Psoas muscle (tissue), 8 donors: ENCODE results near the gene NCS1. TPM values are rescaled to one million over a fixed set of nuclear protein-coding genes. Genes with fewer than 3 reads are reported as not detected.

ENCODE experiments used
- ATAC-seq, 4 donors: fragments of 200-7000 bp; cut with Tn5 transposase; one replicate each; pipeline ENCODE4 v1.9.1; 2020; ENCODE audit warnings: moderate library complexity in 3 of 4, mild to moderate bottlenecking in 2 of 4
- DNase-seq, 2 donors: peaks; one replicate each; pipeline ENCODE4 v3.0.0-alpha.2; 2020
- H3K27ac ChIP-seq: fragments of 200-600 bp; one replicate; pipeline ENCODE4 v1.8.0; 2022
- H3K27me3 ChIP-seq, 3 donors: fragments of 200-600 bp in 1 of 3; one replicate each; pipeline versions ENCODE4 v1.6.1 to v1.8.0; 2013 to 2022; ENCODE audit warnings: low read length in 2 of 3, mild to moderate bottlenecking in 2 of 3, moderate library complexity in 1 of 3; ENCODE audit not compliant: insufficient read depth in 3 of 3
- H3K36me3 ChIP-seq, 2 donors: fragments of 200-600 bp in 1 of 2; one replicate each; pipeline versions ENCODE4 v1.6.1 to v1.8.0; 2013 to 2022; ENCODE audit warnings: low read depth in 1 of 2, mild to moderate bottlenecking in 1 of 2, moderate library complexity in 1 of 2; ENCODE audit not compliant: insufficient read depth in 1 of 2
- H3K4me1 ChIP-seq: fragments of 200-600 bp; one replicate; pipeline ENCODE4 v1.8.0; 2022
- H3K4me3 ChIP-seq: fragments of 200-600 bp; one replicate; pipeline ENCODE4 v1.8.0; 2022; ENCODE audit warnings: mild to moderate bottlenecking
- H3K9me3 ChIP-seq: fragments of 200-600 bp; one replicate; pipeline ENCODE4 v1.8.0; 2022
- WGBS, 3 donors: extraction: QIAGEN DNeasy Blood & Tissue Kit; methylation state at CpG; one replicate each; pipeline versions ENCODE4 v1.1.6 to v1.1.7; 2013; 5-methylcytosine and 5-hydroxymethylcytosine counted together
- intact Hi-C, 2 donors: fragments of 100-400 bp; cut with DNase I; formaldehyde crosslinking; loops; one replicate each; pipeline versions ENCODE4 v1.11.0 to v1.14.2; 2022
- polyA plus RNA-seq, 3 donors: library from polyadenylated mRNA; stranded (reverse); fragments of 200-250 nt; gene quantifications; one replicate each; pipeline ENCODE4 v1.2.3, GENCODE V29; 2013
- total RNA-seq, 4 donors: library from RNA; stranded (reverse); fragmentation: NEBNext Ultra II Directional in 2 of 4; extraction: Animal tissue kit (Norgen Biotek cat#: 25700) in 2 of 4; gene quantifications; one replicate each; pipeline versions ENCODE4 v1.2.1 to v1.2.4, GENCODE V29; 2021 to 2023
- TF ChIP-seq, protein P1 (sequence below): fragments of 200-600 bp; IDR thresholded peaks from one replicate; pipeline ENCODE4 v1.8.0; 2022; ENCODE audit warnings: antibody characterized with exemption
- donor health status: healthy with polysubstance abuse.
- donor health status: DM: no; HTN: no; CAD: no; lungs with moderate emphysema.
- donor health status: Bipolar disorder and iron deficiency.
- donor health status: healthy.
- donor health status: DM: yes; HTN: yes; CAD: no.
- donor health status: DM: no; HTN: no; CAD: no.
- donor health status: DM: no; HTN: no; CAD: no.
- donor health status: DM: yes; HTN: yes; CAD: no.

Gene NCS1
- total and polyA plus RNA-seq, 7 donors = 2.9 to 7.5 (median 3.8) TPM

DNA sequence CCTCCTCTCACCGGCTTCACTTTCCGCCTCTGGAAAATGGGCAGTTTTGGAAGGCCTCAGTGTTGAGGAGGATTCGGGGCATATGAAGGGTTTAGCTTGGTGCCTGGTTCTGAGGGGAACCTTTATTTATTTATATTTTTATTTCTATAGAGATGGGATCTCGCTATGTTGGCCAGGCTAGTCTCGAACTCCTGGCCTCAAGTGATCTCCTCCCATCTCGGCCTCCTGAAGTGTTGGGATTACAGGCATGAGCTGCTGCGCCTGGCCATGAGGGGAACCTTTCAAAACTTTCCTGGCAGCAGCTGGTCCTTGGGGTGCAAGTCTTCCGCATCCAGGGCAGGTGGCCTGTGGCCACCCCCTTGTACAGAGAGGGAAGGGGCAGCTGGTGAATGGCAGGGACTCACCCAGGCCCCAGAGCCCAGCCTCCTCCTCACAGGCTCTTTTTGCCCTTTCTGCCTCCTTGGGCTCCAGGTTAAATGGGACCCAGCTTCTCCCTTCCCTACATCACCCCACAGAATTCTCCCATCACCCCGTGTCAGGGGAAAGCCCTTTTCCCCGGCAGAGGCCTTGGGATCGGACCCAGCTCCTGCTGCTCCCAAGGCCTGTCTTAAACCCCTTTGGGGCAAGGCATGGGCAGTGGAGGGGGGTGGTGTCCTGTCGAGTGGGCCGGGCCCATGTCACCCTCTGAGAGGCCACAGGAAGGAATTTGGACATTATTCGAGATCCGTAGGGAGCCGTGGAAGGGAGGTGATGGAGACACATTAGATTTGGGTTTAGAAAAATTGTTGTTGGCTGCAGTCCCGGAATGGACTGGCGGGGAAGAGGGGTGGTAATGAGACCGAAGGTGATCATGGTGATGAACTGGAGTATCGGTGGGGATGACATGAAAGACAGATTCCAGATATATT lies 5.9 kb downstream of the NCS1 start:
- Histone ChIP-seq H3K9me3 (no peaks in the 10 kb centered on the region), H3K27ac (no peak overlapping the region)
- 64 to 69% (median 69%) methylated on average over 20 of the region's 20 CpGs for WGBS, 3 donors

DNA sequence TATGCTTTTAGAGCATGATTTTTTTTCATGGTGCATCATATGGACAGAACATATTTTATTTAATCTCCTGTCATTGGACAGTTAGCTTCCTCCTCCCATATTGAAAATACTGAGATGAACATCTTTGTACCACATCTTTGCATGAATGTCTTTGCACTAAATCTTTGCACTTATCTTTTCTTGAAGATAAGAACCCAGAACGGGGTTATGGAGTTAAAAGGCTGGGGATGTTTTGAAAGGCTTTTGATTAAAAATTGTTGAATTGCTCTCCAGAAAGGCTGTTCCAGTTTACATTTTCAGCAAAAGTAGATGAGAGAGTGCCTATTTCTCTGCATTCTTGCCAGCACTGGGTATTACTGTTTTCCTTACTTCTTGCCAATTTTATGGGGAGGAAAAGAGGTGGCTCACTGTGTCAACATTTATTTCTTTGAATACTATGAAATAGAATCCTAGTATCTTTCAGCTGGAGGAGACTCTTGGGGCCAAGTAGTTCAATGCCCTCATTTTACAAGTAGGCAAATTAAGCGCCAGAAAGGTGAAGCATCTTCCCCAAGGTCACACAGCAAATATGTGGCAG lies 7.2 kb downstream of the NCS1 start:
- Histone ChIP-seq H3K4me1 (no peaks in the 10 kb centered on the region), H3K4me3 (no peak overlapping the region), H3K9me3 (no peaks in the 10 kb centered on the region), H3K27ac (no peak overlapping the region), H3K27me3 (peaks cover 0 to 3% (median 0%) of the 10 kb centered on the region in 3 donors), H3K36me3 (no peaks in the 10 kb centered on the region)
- TF ChIP-seq, protein P1, sequence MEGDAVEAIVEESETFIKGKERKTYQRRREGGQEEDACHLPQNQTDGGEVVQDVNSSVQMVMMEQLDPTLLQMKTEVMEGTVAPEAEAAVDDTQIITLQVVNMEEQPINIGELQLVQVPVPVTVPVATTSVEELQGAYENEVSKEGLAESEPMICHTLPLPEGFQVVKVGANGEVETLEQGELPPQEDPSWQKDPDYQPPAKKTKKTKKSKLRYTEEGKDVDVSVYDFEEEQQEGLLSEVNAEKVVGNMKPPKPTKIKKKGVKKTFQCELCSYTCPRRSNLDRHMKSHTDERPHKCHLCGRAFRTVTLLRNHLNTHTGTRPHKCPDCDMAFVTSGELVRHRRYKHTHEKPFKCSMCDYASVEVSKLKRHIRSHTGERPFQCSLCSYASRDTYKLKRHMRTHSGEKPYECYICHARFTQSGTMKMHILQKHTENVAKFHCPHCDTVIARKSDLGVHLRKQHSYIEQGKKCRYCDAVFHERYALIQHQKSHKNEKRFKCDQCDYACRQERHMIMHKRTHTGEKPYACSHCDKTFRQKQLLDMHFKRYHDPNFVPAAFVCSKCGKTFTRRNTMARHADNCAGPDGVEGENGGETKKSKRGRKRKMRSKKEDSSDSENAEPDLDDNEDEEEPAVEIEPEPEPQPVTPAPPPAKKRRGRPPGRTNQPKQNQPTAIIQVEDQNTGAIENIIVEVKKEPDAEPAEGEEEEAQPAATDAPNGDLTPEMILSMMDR = no peak
- intact Hi-C loops = no loop called here
- ATAC-seq = no peak
- WGBS, 3 donors = 90 to 96% (median 92%) methylated on average over 2 of the region's 2 CpGs
- no peak for DNase-seq

More for the DNA sequence above, 5.9 kb downstream of the NCS1 start:
- Histone ChIP-seq H3K36me3 (no peaks in the 10 kb centered on the region), H3K4me1 (peaks cover 4% of the 10 kb centered on the region), H3K4me3 (no peak overlapping the region), H3K27me3 (peaks cover 0 to 12% (median 8%) of the 10 kb centered on the region in 3 donors)
- TF ChIP-seq, protein P1 = no peak
- intact Hi-C loops = no loop called here
- DNase-seq = no peak
- no peak for ATAC-seq

DNA sequence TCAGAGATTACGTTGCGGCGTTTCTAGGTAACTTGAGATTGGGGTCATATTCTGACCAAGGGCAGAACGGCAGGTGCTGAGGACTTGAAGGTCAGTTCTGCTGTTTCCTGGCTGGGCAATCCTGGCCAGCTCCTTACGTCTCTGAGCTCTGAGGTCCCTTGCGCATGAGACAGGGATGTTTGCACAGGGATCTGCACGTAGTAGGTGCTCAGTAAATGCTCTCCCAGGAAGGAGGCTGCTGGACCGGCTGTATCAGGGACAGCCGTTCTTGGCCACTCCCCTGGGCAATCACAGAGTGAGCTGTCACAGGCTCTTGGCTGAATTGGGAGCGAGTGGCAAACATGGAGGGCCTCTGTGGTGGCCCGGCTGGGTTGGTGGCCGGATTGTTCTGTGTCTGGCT lies 8.3 kb downstream of the NCS1 start:
- 61 to 71% (median 70%) methylated on average over 12 of the region's 12 CpGs for WGBS, 3 donors
- Histone ChIP-seq H3K9me3 (no peaks in the 10 kb centered on the region), H3K4me1 (no peaks in the 10 kb centered on the region), H3K36me3 (no peaks in the 10 kb centered on the region), H3K27ac (no peak overlapping the region), H3K27me3 (peaks cover 0 to 1% (median 0%) of the 10 kb centered on the region in 3 donors), H3K4me3 (no peak overlapping the region)
- TF ChIP-seq, protein P1 = no peak
- ATAC-seq (no peak), DNase-seq (no peak)
- intact Hi-C loops = no loop called here

DNA sequence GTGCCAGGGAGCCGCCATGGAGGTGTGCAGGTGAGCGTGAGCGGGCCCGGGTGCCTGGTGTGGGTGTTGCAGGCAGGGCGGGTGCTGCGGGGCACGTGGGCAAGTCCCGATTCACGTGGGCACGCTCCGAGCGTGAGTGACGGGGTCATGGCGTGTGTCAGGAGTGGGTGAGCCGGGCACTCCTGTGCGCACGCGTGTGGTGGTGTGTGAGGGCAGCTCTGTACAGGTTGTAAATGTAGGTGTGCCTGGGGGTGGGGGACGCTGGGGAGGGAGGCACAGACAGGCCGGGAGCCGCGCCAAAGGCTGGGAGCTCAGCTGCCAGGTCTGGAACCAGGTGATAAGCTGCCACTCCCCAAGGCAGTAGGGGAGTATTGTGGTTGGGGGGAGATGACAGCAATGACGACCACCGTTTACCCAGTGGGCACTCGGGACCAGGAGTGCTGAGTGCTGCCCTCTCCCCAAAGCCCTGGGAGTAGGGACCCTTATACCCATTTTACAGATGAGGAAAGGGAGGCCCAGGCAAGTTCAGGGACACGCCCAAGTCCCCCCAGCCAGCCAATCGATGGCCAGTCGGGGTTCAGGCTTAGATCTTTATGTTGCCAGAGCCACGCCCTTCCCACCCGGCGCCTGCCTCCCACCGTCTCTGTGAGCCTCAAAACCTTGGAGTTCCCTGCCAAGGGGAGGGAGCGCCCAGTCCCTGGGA lies 9.6 kb downstream of the NCS1 start:
- Histone ChIP-seq H3K4me3 (no peak overlapping the region), H3K9me3 (no peaks in the 10 kb centered on the region), H3K4me1 (no peaks in the 10 kb centered on the region), H3K27me3 (no peaks in the 10 kb centered on the region), H3K27ac (no peak overlapping the region), H3K36me3 (no peaks in the 10 kb centered on the region)
- DNase-seq (no peak), ATAC-seq (no peak)
- intact Hi-C loops = no loop called here
- TF ChIP-seq, protein P1 = no peak
- 92 to 95% (median 94%) methylated on average over 33 of the region's 33 CpGs for WGBS, 3 donors
